Stimulated activated CD8-positive, alpha-beta memory T cell treated with anti-CD3 and anti-CD28 coated beads, Interleukin-4, amount 100 ng/mL, for 1 hour (primary cell): ENCODE measurements around the gene ARID1B.

Source experiments
- DNase-seq, 2 donors: peaks; one replicate each; pipeline ENCODE4 v3.0.0-alpha.2; 2020; ENCODE audit warnings: low read depth in 2 of 2, low spot score in 1 of 2

ARID1B gene

DNA sequence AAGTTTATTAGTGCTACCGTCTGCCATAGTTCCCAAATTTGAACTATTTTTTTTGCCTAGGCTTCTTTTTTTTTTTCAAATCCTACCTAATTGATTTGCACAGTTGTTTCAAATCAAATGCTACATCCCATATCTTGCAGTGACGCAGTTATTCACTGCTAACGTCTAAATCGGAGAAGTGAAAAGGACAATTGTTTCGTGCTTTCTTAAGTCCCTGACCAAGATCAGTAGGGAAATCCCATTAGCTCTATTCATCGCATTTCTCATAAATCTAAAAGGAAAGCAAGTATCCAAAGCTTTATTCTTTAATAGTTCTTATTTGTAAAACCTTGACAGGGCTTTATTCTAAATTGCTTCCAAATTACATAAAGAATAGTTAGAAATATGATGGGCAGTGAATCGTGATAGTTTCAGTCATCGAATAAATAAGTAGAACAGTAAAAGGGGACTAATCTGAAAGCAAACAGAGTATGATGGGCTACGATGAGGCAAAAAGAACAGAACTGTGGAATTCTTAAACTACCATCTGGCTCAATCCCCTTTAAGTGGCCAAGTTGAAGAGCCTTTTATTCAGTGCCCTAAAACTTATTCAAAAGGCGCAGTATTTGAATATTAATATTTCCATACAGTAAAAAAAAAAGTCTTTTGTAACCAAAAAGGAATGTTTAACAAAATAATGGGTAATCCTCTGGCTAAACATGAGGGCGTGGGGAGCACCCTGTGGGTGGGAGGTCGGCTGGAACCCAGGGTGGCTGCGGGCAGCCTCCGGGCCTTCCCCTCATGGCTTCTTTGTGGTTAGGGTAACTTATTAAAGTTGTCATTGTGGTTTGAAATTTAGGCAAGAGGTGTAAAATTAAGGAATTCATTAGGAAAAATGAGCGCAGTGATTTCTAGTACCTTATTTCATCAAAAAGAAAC, 3.0 kb upstream of the ARID1B start:
- no peak for DNase-seq

DNA sequence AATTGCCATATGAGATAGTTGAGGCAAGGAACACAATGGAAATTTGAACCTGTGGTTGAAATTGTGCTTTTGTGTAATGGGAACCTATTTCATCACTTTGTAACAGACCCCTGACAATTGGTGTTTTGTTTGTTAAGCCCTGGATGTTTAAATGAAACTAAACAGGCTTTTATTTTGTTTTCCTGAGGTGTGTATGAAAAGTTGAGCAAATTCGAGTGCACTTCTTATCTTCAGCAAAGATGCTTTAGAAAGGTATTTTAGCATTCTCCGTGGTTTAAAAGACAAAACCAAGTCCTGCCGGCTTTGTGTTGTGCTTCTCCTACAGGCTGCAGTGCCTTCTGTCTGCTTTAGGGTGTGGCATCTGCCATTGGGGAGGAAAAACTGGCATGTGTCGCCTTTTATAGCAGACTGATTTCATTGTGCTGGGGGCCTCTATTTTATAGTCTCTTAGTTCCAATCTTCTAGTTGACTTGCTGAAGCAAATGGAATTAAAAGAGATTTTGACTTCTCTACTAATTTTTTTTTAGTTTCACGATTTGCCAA, 2.2 kb upstream of the ARID1B start:
- no peak for DNase-seq

GRCh38 chr6:156775717-156776116, 1.5 kb upstream of the ARID1B start:
- DNase-seq, result no peak

DNA sequence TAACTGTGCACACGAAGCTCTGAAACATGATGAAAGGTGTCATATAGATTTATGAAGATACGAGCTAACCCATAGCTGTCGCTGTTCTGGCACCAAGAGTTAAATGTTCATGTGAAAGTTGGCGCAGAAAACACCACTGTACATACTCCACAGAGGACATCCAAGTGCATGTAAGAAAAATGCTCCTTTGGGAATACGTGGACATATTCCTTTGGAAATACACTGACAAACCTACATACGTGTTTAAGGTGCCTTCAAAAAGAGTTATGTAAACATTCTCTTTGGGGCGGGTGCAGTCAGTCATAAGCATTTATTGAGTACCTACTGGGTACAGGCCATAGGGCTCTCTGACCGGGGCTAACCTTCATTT, 723 bp upstream of the ARID1B start:
- no peak for DNase-seq

DNA sequence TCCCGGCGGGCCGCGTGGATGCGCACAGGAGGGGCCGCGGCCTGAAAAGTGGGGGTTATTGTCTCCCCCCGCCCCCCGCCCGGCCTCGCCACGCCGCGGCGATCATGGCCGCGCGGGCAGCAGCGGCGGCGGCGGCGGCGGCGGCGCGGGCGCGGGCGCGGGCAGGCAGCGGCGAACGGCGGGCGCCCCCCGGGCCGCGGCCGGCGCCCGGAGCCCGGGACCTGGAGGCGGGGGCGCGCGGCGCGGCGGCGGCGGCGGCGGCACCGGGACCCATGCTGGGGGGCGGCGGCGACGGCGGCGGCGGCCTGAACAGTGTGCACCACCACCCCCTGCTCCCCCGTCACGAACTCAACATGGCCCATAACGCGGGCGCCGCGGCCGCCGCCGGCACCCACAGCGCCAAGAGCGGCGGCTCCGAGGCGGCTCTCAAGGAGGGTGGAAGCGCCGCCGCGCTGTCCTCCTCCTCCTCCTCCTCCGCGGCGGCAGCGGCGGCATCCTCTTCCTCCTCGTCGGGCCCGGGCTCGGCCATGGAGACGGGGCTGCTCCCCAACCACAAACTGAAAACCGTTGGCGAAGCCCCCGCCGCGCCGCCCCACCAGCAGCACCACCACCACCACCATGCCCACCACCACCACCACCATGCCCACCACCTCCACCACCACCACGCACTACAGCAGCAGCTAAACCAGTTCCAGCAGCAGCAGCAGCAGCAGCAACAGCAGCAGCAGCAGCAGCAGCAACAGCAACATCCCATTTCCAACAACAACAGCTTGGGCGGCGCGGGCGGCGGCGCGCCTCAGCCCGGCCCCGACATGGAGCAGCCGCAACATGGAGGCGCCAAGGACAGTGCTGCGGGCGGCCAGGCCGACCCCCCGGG, 637 bp downstream of the ARID1B start:
- peak; percentile 5 to 27 for DNase-seq

DNA sequence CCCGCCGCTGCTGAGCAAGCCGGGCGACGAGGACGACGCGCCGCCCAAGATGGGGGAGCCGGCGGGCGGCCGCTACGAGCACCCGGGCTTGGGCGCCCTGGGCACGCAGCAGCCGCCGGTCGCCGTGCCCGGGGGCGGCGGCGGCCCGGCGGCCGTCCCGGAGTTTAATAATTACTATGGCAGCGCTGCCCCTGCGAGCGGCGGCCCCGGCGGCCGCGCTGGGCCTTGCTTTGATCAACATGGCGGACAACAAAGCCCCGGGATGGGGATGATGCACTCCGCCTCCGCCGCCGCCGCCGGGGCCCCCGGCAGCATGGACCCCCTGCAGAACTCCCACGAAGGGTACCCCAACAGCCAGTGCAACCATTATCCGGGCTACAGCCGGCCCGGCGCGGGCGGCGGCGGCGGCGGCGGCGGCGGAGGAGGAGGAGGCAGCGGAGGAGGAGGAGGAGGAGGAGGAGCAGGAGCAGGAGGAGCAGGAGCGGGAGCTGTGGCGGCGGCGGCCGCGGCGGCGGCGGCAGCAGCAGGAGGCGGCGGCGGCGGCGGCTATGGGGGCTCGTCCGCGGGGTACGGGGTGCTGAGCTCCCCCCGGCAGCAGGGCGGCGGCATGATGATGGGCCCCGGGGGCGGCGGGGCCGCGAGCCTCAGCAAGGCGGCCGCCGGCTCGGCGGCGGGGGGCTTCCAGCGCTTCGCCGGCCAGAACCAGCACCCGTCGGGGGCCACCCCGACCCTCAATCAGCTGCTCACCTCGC, 1.5 kb downstream of the ARID1B start:
- DNase-seq, result peak; percentile 13 to 23

DNA sequence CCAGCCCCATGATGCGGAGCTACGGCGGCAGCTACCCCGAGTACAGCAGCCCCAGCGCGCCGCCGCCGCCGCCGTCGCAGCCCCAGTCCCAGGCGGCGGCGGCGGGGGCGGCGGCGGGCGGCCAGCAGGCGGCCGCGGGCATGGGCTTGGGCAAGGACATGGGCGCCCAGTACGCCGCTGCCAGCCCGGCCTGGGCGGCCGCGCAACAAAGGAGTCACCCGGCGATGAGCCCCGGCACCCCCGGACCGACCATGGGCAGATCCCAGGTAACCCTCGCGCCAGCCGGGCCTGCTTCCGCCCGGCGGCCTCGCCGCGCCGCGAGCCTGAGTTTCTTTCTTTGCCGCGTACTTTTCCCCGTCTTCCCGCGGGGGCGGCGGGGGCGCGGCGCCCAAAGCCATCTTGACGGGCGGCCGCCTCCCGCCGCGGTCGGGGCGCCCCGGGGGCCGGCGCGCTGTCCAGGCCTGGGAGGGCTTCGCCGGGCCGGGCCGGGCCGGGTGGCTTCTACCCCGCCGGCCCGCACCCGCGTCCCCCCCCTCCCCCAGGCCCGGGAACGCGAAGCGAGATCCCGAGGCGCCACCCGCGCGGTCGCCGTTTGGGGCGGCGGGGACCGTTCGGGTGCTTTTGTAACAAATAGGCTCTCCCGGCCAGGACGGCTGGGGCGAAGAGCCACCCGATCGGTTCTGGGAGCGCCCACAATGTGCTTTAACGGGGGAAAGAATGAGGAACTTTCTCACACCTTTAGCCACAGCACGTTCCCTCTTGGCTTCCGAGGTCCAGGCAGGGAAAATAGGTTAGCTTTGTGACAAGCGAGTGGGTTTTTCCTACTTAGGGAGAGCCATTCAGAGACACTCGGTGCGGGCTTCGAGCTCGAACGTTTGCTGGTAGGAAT, 2.3 kb downstream of the ARID1B start:
- DNase-seq, result no peak

GRCh38 chr6:156780102-156780641, 3.0 kb downstream of the ARID1B start:
- DNase-seq, result peak in 1 of 2 donors; percentile 25

- DNase-seq, result no peak
These were observed 4.0 kb downstream of the ARID1B start for GRCh38 chr6:156780962-156781853.

GRCh38 chr6:156781861-156782631, 4.9 kb downstream of the ARID1B start:
- no peak for DNase-seq

GRCh38 chr6:156782691-156783320, 5.6 kb downstream of the ARID1B start:
- no peak for DNase-seq

DNA sequence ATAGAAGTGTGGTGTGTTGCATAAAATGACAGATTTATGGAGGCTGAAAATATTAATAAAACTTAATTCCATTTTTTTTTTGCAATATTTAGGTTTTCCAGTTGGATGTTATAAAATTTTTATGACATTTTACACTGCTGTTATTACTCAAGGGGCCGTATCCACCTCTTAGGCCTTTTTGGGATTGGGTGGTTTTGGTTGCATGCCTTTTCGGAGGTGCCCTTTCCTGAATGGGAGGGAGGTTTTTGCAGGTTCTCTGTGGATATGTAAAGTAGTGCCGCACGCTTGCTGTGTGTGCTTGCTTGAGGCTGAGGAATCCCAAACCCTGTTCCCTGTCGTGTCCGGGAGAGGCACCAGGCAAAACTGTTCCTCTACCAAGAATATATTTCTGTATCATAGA, 6.8 kb downstream of the ARID1B start:
- no peak for DNase-seq

- DNase-seq, result no peak
These were observed 9.5 kb downstream of the ARID1B start for GRCh38 chr6:156786652-156787051.

- no peak for DNase-seq
These were observed 10.7 kb downstream of the ARID1B start for GRCh38 chr6:156787569-156788492.

DNA sequence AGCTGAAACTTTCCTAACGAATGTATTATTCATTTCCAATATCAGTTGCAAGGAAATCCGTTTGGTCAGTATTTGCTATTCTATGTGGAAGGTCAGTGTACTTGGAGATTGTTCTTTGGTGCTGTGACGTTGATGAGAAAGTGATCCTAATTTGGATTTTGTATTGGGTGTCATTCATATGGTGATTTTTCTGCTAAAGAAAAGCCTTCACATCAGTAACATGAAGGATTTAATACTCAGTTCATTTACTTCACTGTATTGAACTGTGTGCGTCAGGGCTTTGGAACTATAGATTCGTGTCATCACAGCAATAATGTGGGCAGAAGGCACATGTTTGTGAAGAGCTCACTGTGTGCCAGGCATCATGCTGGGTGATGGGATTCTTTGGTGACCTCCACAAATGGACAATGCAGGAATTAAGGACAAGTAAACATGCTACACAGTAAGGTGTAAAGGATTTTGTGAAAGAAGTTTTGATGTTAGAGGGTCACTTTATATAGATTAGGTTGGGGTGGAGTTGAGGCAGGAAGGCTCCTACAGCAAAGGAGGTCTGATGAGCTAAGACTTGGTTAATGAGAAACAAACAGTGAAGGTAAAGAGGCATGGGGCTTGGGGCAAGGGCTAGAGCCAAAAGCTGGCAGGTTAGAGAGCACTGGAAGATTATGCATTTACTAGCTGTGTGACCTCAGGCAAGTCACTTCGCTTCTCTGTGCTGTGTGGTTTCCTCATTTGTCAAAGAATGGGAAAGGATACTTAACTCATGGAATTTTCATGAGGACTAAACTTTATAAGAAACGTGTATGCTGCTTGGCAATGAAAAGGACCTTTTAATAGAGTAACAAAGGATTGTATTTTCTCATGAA, 12.1 kb downstream of the ARID1B start:
- no peak for DNase-seq
